Immature natural killer cell (primary cell): Measurements from ENCODE around the gene DSE. TPM values are rescaled to one million over a fixed set of nuclear protein-coding genes. Genes with fewer than 3 reads are reported as not detected.
A peak's percentile ranks its signal among the peaks of the same experiment; 100 is the strongest.

Experiments used
- DNase-seq, 3 donors: peaks; one replicate each; pipeline ENCODE4 v3.0.0; 2022; ENCODE audit warnings: mixed read lengths in 1 of 3
- H3K27ac Mint-ChIP-seq, 6 donors: one replicate each; pipeline ENCODE4 v1.8.0; 2020; ENCODE audit warnings: mixed read lengths in 6 of 6, mild to moderate bottlenecking in 5 of 6, inconsistent platforms in 4 of 6, moderate library complexity in 3 of 6
- H3K27me3 Mint-ChIP-seq, 3 donors: one replicate each; pipeline ENCODE4 v1.8.0; 2020 to 2021; ENCODE audit warnings: low read depth in 3 of 3, mild to moderate bottlenecking in 3 of 3, mixed read lengths in 3 of 3, moderate library complexity in 3 of 3, inconsistent platforms in 1 of 3
- H3K36me3 Mint-ChIP-seq, 3 donors: one replicate each; pipeline ENCODE4 v1.8.0; 2020; ENCODE audit warnings: mixed read lengths in 3 of 3, inconsistent platforms in 2 of 3, mild to moderate bottlenecking in 2 of 3
- H3K4me1 Mint-ChIP-seq, 2 donors: one replicate each; pipeline ENCODE4 v1.8.0; 2020; ENCODE audit warnings: inconsistent platforms in 2 of 2, mild to moderate bottlenecking in 2 of 2, mixed read lengths in 2 of 2, moderate library complexity in 1 of 2
- H3K4me3 Mint-ChIP-seq, 5 donors: one replicate each; pipeline ENCODE4 v1.8.0; 2020; ENCODE audit warnings: mild to moderate bottlenecking in 5 of 5, mixed read lengths in 5 of 5, inconsistent platforms in 3 of 5, moderate library complexity in 3 of 5
- H3K9me3 Mint-ChIP-seq, 6 donors: one replicate each; pipeline ENCODE4 v1.8.0; 2020; ENCODE audit warnings: mild to moderate bottlenecking in 6 of 6, mixed read lengths in 6 of 6, inconsistent platforms in 4 of 6, moderate library complexity in 3 of 6
- polyA plus RNA-seq, 3 donors: library from polyadenylated mRNA; unstranded; fragments of 300-500 nt; fragmentation: Illumina TruSeq; gene quantifications; one replicate each; pipeline ENCODE4 v1.2.3, GENCODE V29; 2021

Gene DSE
- polyA plus RNA-seq, 3 donors from 2014 or later, result 2.6 to 3.9 (median 3.2) TPM

- Mint-ChIP-seq H3K9me3 (no peaks in the 10 kb centered on the region), H3K27me3 (peaks cover 5 to 12% (median 10%) of the 10 kb centered on the region in 3 donors), H3K36me3 (no peaks in the 10 kb centered on the region), H3K27ac (peak overlapping the region in 3 of 6 donors; percentile 28 to 73 (median 37)), H3K4me3 (peak overlapping the region; percentile 85 to 92 (median 88)), H3K4me1 (peaks cover 15 to 17% of the 10 kb centered on the region in 2 donors)
- DNase-seq, result no peak
These were observed 585 bp upstream of the DSE start for GRCh38 chr6:116369964-116370759.

GRCh38 chr6:116371120-116371917, 572 bp downstream of the DSE start:
- H3K27me3 Mint-ChIP-seq, result peaks cover 7 to 16% (median 14%) of the 10 kb centered on the region in 3 donors
- DNase-seq, result peak; percentile 10 to 12 (median 12)
- H3K27ac Mint-ChIP-seq, result no peak overlapping the region
- peak overlapping the region; percentile 72 to 90 (median 88) for H3K4me3 Mint-ChIP-seq
- no peaks in the 10 kb centered on the region for H3K36me3 Mint-ChIP-seq
- H3K4me1 Mint-ChIP-seq, result peaks cover 15 to 17% of the 10 kb centered on the region in 2 donors
- H3K9me3 Mint-ChIP-seq, result no peaks in the 10 kb centered on the region

- DNase-seq, result no peak
- Mint-ChIP-seq H3K27ac (no peak overlapping the region), H3K4me3 (peak overlapping the region; percentile 72 to 90 (median 88)), H3K4me1 (peaks cover 15 to 17% of the 10 kb centered on the region in 2 donors), H3K27me3 (peaks cover 7 to 16% (median 14%) of the 10 kb centered on the region in 3 donors), H3K36me3 (no peaks in the 10 kb centered on the region), H3K9me3 (no peaks in the 10 kb centered on the region)
These were observed 1.1 kb downstream of the DSE start for GRCh38 chr6:116371918-116372209.

GRCh38 chr6:116373300-116373699, 2.6 kb downstream of the DSE start:
- Mint-ChIP-seq H3K4me1 (peaks cover 15 to 17% of the 10 kb centered on the region in 2 donors), H3K27me3 (peaks cover 7 to 16% (median 14%) of the 10 kb centered on the region in 3 donors), H3K27ac (no peak overlapping the region), H3K4me3 (peak overlapping the region in 1 of 5 donors; percentile 25), H3K9me3 (no peaks in the 10 kb centered on the region), H3K36me3 (no peaks in the 10 kb centered on the region)
- DNase-seq, result no peak

GRCh38 chr6:116373940-116374339, 3.2 kb downstream of the DSE start:
- H3K4me1 Mint-ChIP-seq, result peaks cover 15 to 17% of the 10 kb centered on the region in 2 donors
- H3K4me3 Mint-ChIP-seq, result no peak overlapping the region
- no peaks in the 10 kb centered on the region for H3K36me3 Mint-ChIP-seq
- no peaks in the 10 kb centered on the region for H3K9me3 Mint-ChIP-seq
- H3K27ac Mint-ChIP-seq, result no peak overlapping the region
- peaks cover 7 to 16% (median 14%) of the 10 kb centered on the region in 3 donors for H3K27me3 Mint-ChIP-seq
- no peak for DNase-seq

GRCh38 chr6:116374586-116374985, 3.8 kb downstream of the DSE start:
- H3K36me3 Mint-ChIP-seq, result no peaks in the 10 kb centered on the region
- no peaks in the 10 kb centered on the region for H3K9me3 Mint-ChIP-seq
- no peak overlapping the region for H3K27ac Mint-ChIP-seq
- no peak overlapping the region for H3K4me3 Mint-ChIP-seq
- peaks cover 15 to 17% of the 10 kb centered on the region in 2 donors for H3K4me1 Mint-ChIP-seq
- DNase-seq, result no peak
- peaks cover 7 to 16% (median 14%) of the 10 kb centered on the region in 3 donors for H3K27me3 Mint-ChIP-seq

GRCh38 chr6:116375262-116375661, 4.5 kb downstream of the DSE start:
- peaks cover 0 to 4% (median 0%) of the 10 kb centered on the region in 3 donors for H3K36me3 Mint-ChIP-seq
- no peak overlapping the region for H3K27ac Mint-ChIP-seq
- peaks cover 7 to 17% (median 16%) of the 10 kb centered on the region in 3 donors for H3K27me3 Mint-ChIP-seq
- DNase-seq, result no peak
- no peaks in the 10 kb centered on the region for H3K9me3 Mint-ChIP-seq
- no peak overlapping the region for H3K4me3 Mint-ChIP-seq
- peaks cover 9 to 10% of the 10 kb centered on the region in 2 donors for H3K4me1 Mint-ChIP-seq

GRCh38 chr6:116376149-116376548, 5.4 kb downstream of the DSE start:
- Mint-ChIP-seq H3K4me3 (no peak overlapping the region), H3K9me3 (no peaks in the 10 kb centered on the region), H3K4me1 (peaks cover 6 to 8% of the 10 kb centered on the region in 2 donors), H3K27me3 (peaks cover 5 to 16% (median 14%) of the 10 kb centered on the region in 3 donors), H3K27ac (no peak overlapping the region), H3K36me3 (peaks cover 0 to 5% (median 0%) of the 10 kb centered on the region in 3 donors)
- DNase-seq, result no peak

- H3K4me1 Mint-ChIP-seq, result no peaks in the 10 kb centered on the region
- H3K9me3 Mint-ChIP-seq, result no peaks in the 10 kb centered on the region
- no peak for DNase-seq
- peaks cover 6 to 8% (median 8%) of the 10 kb centered on the region in 3 donors for H3K27me3 Mint-ChIP-seq
- H3K4me3 Mint-ChIP-seq, result no peak overlapping the region
- peaks cover 0 to 5% (median 0%) of the 10 kb centered on the region in 3 donors for H3K36me3 Mint-ChIP-seq
- H3K27ac Mint-ChIP-seq, result no peak overlapping the region
These were observed 9.0 kb downstream of the DSE start for GRCh38 chr6:116379764-116380163.

- no peak for DNase-seq
- no peaks in the 10 kb centered on the region for H3K4me1 Mint-ChIP-seq
- H3K4me3 Mint-ChIP-seq, result no peak overlapping the region
- H3K27me3 Mint-ChIP-seq, result peaks cover 6 to 9% (median 7%) of the 10 kb centered on the region in 3 donors
- peaks cover 0 to 5% (median 0%) of the 10 kb centered on the region in 3 donors for H3K36me3 Mint-ChIP-seq
- H3K9me3 Mint-ChIP-seq, result no peaks in the 10 kb centered on the region
- H3K27ac Mint-ChIP-seq, result no peak overlapping the region
These were observed 9.6 kb downstream of the DSE start for GRCh38 chr6:116380346-116380745.

GRCh38 chr6:116381000-116381399, 10.3 kb downstream of the DSE start:
- H3K4me3 Mint-ChIP-seq, result no peak overlapping the region
- H3K27ac Mint-ChIP-seq, result no peak overlapping the region
- H3K4me1 Mint-ChIP-seq, result no peaks in the 10 kb centered on the region
- H3K36me3 Mint-ChIP-seq, result peaks cover 0 to 5% (median 0%) of the 10 kb centered on the region in 3 donors
- no peaks in the 10 kb centered on the region for H3K9me3 Mint-ChIP-seq
- peaks cover 4 to 10% (median 5%) of the 10 kb centered on the region in 3 donors for H3K27me3 Mint-ChIP-seq
- no peak for DNase-seq

GRCh38 chr6:116382587-116382986, 11.8 kb downstream of the DSE start:
- H3K4me1 Mint-ChIP-seq, result no peaks in the 10 kb centered on the region
- H3K27ac Mint-ChIP-seq, result no peak overlapping the region
- H3K27me3 Mint-ChIP-seq, result peaks cover 4 to 8% (median 4%) of the 10 kb centered on the region in 3 donors

GRCh38 chr6:116384727-116385458, 14.1 kb downstream of the DSE start:
- no peak for DNase-seq
- Mint-ChIP-seq H3K27ac (no peak overlapping the region), H3K4me1 (peaks cover 9% of the 10 kb centered on the region in 2 donors), H3K9me3 (no peaks in the 10 kb centered on the region), H3K27me3 (peaks cover 4 to 8% (median 4%) of the 10 kb centered on the region in 3 donors), H3K4me3 (no peak overlapping the region), H3K36me3 (peaks cover 0 to 5% (median 0%) of the 10 kb centered on the region in 3 donors)

More at GRCh38 chr6:116382587-116382986, 11.8 kb downstream of the DSE start:
- Mint-ChIP-seq H3K9me3 (no peaks in the 10 kb centered on the region), H3K36me3 (peaks cover 0 to 5% (median 0%) of the 10 kb centered on the region in 3 donors), H3K4me3 (no peak overlapping the region)
- DNase-seq, result no peak
